ENCODE data around the gene ZNF581.

The ZNF581 gene

GRCh38 chr19:55680339-55681130, 37.1 kb downstream of the ZNF581 start:
- no peak for DNase-seq (ENCODE audit: low spot score)

GRCh38 chr19:55681131-55682092, 38.0 kb downstream of the ZNF581 start:
- no peak for DNase-seq (ENCODE audit: low spot score)

- no peak for DNase-seq (ENCODE audit: low spot score)
These were observed 40.2 kb downstream of the ZNF581 start for GRCh38 chr19:55683449-55684261.

DNA sequence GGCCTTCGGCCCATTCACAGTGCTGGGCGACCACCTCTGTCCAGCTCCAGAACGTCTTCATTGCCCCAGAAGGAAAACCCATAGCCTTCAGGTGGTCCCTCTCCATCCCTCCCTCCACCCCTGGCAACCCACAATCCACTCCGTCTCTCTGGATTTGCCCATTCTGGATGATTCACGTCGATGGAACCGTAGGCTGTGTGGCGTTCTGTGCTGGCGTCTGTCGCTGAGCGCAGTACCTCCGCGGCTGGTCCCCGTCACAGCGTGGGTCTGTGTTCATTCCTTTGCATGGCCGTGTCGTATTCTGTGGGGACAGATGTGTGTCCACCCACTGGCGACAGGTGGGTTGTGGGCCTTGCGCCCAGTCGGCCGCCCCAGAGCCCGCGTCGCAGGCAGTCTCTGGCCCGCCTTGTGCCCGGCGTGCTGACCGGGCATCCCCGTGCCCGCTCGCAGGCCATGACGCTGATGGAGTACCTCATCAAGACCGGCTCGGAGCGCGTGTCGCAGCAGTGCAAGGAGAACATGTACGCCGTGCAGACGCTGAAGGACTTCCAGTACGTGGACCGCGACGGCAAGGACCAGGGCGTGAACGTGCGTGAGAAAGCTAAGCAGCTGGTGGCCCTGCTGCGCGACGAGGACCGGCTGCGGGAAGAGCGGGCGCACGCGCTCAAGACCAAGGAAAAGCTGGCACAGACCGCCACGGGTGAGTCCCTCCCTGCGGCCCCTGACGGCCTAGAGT, 41.7 kb downstream of the ZNF581 start:
- no peak for DNase-seq (ENCODE audit: low spot score)

GRCh38 chr19:55685776-55686175, 42.3 kb downstream of the ZNF581 start:
- no peak for DNase-seq (ENCODE audit: low spot score)

DNA sequence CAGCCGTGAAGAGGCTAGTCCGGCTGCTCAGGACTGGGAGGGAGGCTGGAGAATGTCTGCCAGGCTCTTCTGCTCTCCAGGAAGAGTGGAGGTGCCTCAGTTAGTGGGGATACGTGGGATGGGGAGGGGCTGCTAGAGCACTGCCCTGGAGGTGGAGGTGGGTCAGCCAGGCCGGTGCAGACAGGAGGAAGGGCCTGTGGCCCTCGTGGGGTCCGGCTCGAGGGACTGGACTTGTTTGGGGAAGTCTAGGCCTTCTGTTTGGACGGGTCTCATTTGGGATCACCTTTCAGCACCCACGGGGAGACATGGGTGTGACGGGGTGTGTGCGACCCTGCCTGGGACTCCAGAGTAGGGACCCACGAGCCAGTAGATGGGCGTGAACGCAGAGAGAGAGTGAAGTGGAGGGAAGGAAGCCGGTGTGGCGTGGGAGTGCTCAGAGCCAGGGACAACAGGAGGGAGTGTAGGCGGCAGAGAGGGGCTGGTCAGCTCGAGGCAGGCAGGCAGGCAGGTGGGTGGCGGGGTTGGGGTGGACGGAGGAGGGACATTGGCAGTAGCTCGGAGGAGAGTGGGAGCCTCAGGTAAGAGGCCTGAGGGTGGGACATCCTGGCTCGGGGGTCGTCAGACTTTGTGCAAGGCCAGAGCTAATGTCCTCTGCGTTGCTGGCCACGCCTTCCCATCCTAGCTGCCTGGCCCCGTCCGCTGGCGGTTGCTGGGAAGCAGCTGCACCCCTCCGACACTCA, 43.0 kb downstream of the ZNF581 start:
- DNase-seq (ENCODE audit: low spot score): no peak

- no peak for DNase-seq (ENCODE audit: low spot score)
These were observed 44.1 kb downstream of the ZNF581 start for GRCh38 chr19:55687281-55688201.

GRCh38 chr19:55688422-55689218, 45.2 kb downstream of the ZNF581 start:
- no peak for DNase-seq (ENCODE audit: low spot score)

DNA sequence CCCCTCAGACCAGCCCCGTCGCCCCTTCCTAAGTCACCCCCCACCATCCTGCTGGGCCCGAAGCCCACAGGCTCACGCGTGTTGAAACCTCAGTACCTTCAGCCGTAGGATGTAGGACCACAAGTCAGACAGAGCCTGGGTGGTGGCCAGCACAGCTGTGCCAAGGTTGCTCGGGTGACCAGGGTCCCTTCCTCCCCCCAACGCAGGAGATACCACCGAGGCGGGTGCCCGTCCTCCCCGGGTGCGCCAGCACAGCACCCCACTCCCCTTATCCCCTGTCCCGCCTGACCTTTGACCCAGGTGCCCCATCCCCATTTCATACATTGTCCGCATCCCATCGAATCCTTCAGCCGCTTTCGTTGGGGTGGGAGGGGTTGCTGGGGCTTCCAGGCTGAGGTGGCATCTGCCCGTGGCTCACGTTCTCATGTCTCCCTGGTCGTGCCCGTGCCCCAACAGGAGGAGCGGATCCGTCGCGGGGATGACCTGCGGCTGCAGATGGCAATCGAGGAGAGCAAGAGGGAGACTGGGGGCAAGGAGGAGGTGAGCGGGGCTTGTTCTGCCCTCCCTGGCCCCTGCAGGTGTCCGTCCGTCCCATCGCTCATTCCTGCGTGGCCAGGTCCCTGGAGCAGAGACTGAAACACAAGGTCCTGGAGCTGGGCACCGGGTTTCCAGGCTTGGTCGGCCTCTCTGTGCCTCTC, 46.1 kb downstream of the ZNF581 start:
- DNase-seq (ENCODE audit: low spot score): no peak

- DNase-seq (ENCODE audit: low spot score): no peak
These were observed 46.8 kb downstream of the ZNF581 start for GRCh38 chr19:55690109-55690768.

- no peak for DNase-seq (ENCODE audit: low spot score)
These were observed 47.5 kb downstream of the ZNF581 start for GRCh38 chr19:55690769-55691545.

DNA sequence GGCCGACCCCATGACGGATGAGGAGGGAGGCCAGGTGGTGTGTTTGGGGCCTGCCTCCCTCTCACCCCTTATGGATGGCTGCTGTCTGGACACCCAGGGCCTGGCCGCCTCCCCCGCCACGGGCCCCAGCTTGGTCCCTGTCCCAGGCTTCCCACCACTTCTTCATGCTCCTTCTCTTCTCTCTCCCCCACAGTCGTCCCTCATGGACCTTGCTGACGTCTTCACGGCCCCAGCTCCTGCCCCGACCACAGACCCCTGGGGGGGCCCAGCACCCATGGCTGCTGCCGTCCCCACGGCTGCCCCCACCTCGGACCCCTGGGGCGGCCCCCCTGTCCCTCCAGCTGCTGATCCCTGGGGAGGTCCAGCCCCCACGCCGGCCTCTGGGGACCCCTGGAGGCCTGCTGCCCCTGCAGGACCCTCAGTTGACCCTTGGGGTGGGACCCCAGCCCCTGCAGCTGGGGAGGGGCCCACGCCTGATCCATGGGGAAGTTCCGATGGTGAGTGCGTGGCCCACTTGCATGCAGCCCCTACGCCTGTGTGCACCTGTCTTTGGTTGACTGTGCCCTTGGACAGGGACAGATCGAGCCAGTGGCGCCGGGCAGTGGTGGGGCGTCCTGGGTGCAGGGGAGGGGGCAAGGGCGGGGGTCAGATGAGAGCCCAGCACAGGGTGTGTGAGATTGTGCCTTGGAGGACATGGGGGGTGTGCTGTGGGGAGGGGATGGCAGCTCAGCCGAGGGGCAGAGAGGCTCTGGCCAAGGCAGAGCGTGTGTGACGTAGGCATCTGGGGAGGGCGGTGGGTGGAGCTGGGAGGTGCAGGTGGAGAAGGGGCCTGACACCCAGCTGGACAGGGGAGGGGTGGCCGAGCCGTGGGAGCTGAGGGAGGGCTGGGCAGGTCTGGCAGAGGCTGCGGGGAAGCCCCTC, 48.4 kb downstream of the ZNF581 start:
- DNase-seq (ENCODE audit: low spot score): no peak

GRCh38 chr19:55692681-55693081, 49.2 kb downstream of the ZNF581 start:
- DNase-seq (ENCODE audit: low spot score): no peak

DNA sequence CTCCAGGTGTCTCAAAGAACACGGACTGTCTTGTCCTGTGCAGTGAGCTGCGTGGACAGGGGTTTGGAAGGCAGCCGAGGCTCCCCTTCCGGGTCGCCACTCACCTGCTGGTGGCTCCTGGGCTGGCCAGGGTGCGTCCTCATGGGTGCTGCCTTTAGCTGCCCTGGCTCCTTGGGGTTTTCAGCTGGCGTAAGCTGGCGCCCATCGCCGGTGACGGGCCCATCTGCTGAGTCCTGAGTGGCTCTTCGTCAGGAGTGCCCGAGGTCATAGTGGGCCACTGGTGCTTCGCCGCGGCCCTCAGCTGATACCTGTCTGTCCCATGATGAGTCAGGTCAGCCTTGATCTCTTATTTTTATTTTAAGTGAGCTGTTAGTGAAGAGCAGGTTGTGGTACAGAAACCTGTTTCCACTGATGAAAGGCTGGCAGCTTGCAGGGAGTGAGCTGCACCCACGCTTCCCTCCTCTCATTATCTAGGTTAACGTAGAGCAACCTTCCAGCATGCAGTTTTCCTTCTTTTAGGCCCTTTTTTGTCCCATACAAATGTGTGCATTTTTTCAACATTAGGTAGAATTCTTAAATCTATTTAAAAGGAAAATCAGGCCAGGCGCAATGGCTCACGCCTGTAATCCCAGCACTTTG, 50.0 kb downstream of the ZNF581 start:
- no peak for DNase-seq (ENCODE audit: low spot score)

DNA sequence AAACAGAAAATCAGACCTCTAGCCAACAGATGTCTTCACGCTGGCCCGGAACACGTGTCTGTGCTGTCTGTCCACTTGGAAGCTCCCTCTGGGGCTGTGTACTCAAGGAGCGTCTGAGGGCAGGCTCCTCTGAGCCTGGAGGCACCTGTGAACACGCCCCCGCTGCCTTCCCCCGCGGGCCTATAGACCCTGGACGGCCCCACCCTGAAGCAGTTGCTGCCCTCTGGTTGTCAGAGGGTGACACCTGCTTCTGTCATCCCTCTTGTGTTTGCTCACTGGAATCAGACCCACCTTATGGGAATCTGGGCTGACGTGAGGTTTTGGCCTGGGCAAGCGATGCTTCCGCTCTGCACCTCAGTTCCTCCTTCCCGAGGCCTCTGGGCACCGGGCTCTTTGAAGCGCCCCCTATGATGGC, 50.8 kb downstream of the ZNF581 start:
- DNase-seq (ENCODE audit: low spot score): no peak

Data from AG08395 (cell line).